Activated CD4-positive, alpha-beta T cell treated with anti-CD3 and anti-CD28 coated beads, Interleukin-2, amount 10 ng/mL, durations not matched to agents 24 days and 14 days (primary cell): Measurements from ENCODE around the gene WNT7B. TPM values are rescaled to one million over a fixed set of nuclear protein-coding genes. Genes with fewer than 3 reads are reported as not detected.
A peak's percentile ranks its signal among the peaks of the same experiment; 100 is the strongest.

Experiments
- DNase-seq: peaks from one replicate; pipeline ENCODE4 v3.0.0; 2022
- H3K27ac Mint-ChIP-seq: one replicate; pipeline ENCODE4 v1.8.0; 2022; ENCODE audit warnings: mild to moderate bottlenecking, mixed read lengths
- H3K27me3 Mint-ChIP-seq: one replicate; pipeline ENCODE4 v1.8.0; 2022; ENCODE audit warnings: mixed read lengths
- H3K36me3 Mint-ChIP-seq: one replicate; pipeline ENCODE4 v1.8.0; 2022; ENCODE audit warnings: low read depth, mild to moderate bottlenecking, mixed read lengths
- H3K4me1 Mint-ChIP-seq: one replicate; pipeline ENCODE4 v1.8.0; 2021; ENCODE audit warnings: mixed read lengths
- H3K4me3 Mint-ChIP-seq: one replicate; pipeline ENCODE4 v1.8.0; 2022; ENCODE audit warnings: mild to moderate bottlenecking, moderate library complexity, mixed read lengths
- H3K9me3 Mint-ChIP-seq: one replicate; pipeline ENCODE4 v1.8.0; 2021; ENCODE audit warnings: mixed read lengths
- intact Hi-C: fragments of 100-400 bp; cut with micrococcal nuclease; formaldehyde crosslinking; loops from one replicate; pipeline ENCODE4 v1.15.1; 2023
- total RNA-seq: library from RNA; stranded (reverse); gene quantifications from 2 replicates; pipeline ENCODE4 v1.2.3, GENCODE V29; 2022

WNT7B gene
- total RNA-seq, result not detected in 2 replicates

DNA sequence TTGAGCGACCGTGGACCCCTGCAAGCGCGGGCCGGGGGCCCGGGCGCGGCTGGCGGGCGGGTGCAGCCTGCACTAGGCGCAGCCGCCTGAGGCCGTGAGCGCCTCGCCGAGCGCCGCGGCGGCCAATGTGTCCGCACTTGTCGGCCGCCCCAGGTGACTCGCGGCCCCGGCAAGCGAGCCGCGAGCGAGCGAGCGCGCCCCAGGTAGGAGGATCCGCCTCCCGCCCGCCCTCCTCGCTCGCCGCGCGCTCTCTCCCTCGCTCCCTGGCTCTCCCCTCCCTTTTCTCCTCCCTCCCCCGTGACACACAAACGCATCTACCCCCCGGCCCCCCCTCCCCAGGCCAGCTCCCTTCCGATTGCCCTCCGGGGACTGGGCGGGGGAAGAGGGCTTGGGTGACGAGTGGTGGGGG lies at the start of gene WNT7B:
TSS of gene WNT7B (minus strand) at position 160 of the 409 bp plus-strand sequence. CDS start 408 bp downstream, outside the sequence.
- Mint-ChIP-seq H3K4me1 (no peaks in the 10 kb centered on the region), H3K27me3 (peaks cover 40% of the 10 kb centered on the region), H3K36me3 (no peaks in the 10 kb centered on the region), H3K9me3 (no peaks in the 10 kb centered on the region), H3K4me3 (peak within 1 kb of the TSS; percentile 34), H3K27ac (peak within 1 kb of the TSS; percentile 45)
- intact Hi-C loops, result no loop called here
- no peak for DNase-seq

DNA sequence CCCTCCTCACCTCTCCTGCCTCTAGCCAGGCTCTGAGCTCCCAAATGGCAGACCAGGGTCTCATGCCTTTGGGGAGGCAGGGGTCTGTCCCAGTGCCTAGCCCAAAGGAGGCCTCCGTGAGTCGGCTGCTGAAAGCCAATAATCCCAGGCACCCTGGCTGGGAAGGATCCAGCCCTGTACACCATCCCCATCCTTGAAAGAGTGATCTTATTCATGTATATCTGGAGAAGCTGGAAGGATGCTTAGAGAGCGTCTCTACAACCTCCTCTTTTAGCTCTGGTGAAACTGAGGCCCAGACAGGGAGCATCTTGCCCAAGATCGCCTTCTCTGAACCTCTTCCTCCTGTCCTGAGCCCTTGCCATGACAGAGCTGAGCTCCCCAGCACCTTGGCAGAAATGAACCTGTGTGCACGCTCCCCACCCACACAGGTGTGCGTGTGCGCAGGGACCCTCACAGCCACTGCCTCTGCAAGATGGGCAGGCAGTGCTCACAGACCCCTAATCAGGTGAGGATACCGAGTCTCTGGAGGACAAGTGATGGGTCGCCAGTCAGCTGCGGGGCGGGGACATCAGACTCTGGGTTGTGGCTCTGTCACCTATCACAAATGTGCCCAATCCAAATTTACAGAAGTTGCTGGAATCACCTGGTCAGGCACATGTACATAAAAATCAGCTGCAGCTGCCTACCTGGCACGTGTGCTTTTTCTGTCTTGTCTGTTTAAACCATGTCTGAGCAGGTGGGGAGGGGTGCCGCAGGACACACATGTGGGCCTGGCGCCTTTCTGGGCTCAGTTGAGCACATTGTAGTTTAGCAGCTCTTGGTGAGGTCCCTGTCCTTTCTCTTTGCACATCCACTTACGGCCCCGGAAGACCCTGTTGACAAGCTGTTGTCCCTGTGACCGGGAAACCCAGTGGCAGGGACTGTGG lies 49.3 kb upstream of the WNT7B start:
- H3K9me3 Mint-ChIP-seq, result no peaks in the 10 kb centered on the region
- H3K4me1 Mint-ChIP-seq, result peaks cover 4% of the 10 kb centered on the region
- no peak for DNase-seq

DNA sequence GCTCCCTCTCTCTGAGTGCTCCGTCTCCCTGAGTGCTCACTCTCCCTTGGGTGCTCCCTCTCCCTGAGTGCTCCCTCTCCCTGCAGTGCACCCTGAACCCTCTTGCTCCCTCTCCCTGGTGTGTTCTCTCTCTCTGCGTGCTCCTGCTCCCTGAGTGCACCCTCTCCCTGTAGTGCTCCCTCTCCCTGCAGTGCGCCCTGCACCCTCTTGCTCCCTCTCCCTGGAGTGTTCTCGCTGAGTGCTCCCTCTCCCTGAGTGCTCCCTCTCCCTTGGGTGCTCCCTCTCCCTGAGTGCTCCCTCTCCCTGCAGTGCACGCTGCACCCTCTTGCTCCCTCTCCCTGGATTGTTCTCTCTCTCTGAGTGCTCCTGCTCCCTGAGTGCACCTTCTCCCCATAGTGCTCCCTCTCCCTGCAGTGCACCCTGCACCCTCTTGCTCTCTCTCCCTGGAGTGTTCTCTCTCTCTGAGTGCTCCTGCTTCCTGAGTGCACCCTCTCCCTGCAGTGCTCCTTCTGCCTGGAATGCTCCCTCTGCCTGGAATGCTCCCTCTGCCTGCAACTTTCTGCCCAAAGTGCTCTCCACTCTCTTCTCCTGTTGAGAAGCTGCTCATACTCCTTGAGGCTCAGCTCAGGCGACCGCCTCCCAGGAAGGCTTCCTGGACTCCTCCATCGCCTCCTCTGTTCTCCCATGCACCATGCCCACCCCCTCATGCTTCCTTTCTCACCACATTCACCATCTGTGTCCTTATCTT lies 48.4 kb upstream of the WNT7B start:
- H3K27me3 Mint-ChIP-seq, result peaks cover 45% of the 10 kb centered on the region
- no peaks in the 10 kb centered on the region for H3K9me3 Mint-ChIP-seq
- DNase-seq, result no peak
- no peak overlapping the region for H3K27ac Mint-ChIP-seq
- H3K4me3 Mint-ChIP-seq, result no peak overlapping the region
- no peaks in the 10 kb centered on the region for H3K36me3 Mint-ChIP-seq
- peaks cover 4% of the 10 kb centered on the region for H3K4me1 Mint-ChIP-seq
- intact Hi-C loops, result no loop called here

More for the DNA sequence above, 49.3 kb upstream of the WNT7B start:
- intact Hi-C loops, result no loop called here
- H3K4me3 Mint-ChIP-seq, result peak overlapping the region; percentile 5
- H3K27ac Mint-ChIP-seq, result no peak overlapping the region
- peaks cover 43% of the 10 kb centered on the region for H3K27me3 Mint-ChIP-seq
- H3K36me3 Mint-ChIP-seq, result no peaks in the 10 kb centered on the region

DNA sequence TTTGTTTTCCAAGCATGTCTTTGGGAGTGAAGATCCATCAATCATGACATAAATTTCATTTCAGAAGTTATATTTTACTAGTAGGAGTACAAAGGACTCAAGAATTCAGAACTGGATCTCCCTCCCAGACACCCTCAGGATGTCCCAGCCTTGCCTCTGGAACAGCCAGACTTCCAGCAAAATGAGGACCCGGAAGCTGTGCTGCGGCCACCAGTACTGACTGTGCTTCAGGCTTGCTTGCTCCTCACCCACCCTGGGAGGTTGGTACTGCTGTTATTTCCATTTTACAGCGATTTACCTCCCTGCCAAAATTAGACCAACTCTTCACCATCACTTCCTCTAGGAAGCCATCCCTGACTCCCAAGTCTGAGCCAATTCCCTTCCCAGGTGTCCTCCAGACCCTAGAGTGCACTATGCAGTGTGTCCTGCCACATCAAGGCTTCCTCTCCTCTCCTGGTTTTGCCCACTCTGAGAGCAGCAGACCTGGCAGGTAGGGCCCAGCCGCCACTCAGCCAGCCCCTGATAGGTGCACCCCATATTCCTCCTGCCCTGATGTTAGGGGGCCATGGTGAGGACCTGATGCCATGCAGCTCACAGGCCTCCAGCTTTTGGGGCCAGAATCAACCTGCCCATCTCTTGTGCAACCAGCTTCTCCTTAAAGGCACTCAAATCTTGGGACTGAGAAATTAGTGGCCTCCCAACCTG lies 47.3 kb upstream of the WNT7B start:
- Mint-ChIP-seq H3K4me3 (no peak overlapping the region), H3K4me1 (peaks cover 4% of the 10 kb centered on the region), H3K27ac (no peak overlapping the region), H3K9me3 (no peaks in the 10 kb centered on the region), H3K36me3 (no peaks in the 10 kb centered on the region), H3K27me3 (peaks cover 42% of the 10 kb centered on the region)
- no peak for DNase-seq
- intact Hi-C loops, result no loop called here

DNA sequence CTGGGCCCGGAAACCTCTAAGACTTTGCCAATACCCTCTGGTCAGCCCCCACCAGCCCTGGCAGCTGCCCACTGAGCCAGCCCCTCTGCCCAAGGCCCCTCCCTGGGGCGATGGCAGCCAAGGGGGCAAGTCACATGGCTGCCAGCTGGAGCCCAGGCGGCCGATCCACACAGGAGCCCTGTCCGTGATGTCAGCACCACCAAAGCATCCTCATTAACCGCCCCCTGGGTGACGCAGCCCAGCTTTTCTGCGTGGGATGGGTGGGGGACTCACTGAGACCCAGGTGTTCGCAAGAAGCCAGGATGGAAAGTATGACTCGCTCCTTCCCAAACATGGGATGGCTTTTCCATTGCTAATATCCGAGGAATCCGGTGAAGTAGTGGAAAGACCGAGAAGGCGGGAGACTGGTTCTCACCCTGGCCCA lies 46.6 kb upstream of the WNT7B start:
- H3K4me1 Mint-ChIP-seq, result peaks cover 4% of the 10 kb centered on the region
- H3K27ac Mint-ChIP-seq, result no peak overlapping the region
- H3K27me3 Mint-ChIP-seq, result peaks cover 44% of the 10 kb centered on the region
- no peak for DNase-seq
- H3K4me3 Mint-ChIP-seq, result no peak overlapping the region
- no peaks in the 10 kb centered on the region for H3K9me3 Mint-ChIP-seq
- intact Hi-C loops, result no loop called here
- no peaks in the 10 kb centered on the region for H3K36me3 Mint-ChIP-seq

DNA sequence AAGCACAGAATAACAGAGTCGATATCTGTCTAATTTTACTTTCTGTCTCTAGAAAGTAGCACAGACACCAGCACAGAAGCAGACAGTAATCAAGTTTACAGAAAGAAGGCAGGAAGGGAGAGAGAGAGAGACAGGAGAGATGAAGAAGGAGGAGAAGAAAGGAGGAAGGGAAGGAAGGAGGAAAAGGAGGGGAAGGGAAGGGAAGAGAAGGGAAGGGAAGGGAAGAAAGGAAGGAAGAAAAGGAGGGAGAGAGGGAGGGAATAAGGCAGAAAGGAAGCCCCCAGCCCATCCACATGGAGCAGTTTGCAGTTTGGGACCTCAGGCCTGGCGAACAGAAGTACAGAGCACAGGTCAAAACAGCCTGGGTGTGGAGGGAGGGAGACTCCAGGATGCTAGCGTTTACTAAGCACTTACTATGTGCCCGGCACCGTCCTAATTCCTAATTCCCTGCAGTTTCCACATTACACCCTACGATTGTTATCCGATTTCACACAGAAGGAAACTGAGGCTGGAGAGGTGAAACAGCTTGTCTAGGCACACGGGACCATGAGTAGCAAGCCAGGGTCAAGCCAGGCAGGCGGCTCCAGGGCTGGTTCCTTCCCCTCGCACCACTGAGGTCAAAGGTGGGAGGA lies 46.0 kb upstream of the WNT7B start:
- Mint-ChIP-seq H3K4me1 (peaks cover 4% of the 10 kb centered on the region), H3K9me3 (no peaks in the 10 kb centered on the region), H3K4me3 (no peak overlapping the region), H3K36me3 (no peaks in the 10 kb centered on the region), H3K27me3 (peaks cover 39% of the 10 kb centered on the region), H3K27ac (no peak overlapping the region)
- DNase-seq, result no peak
- intact Hi-C loops, result no loop called here

DNA sequence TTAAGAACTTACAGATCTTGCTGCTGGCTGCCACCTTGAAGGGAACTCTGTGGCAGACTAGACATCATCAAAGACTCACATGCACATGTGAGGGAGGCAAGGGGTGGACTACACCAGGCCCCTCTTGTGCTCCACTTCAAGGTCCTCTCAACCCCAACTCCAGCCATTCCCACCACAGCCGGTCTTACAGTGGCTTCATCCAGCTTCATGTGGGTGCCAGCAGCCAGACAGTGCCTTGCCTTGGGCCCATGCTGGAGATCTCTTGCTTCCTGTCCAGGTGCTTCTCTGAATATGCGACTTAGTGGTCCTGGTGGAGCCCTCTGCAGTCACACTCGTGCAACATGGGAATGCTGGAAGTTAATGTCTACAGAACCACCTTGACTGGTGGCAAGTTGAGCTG lies 44.6 kb upstream of the WNT7B start:
- H3K4me3 Mint-ChIP-seq, result no peak overlapping the region
- H3K27ac Mint-ChIP-seq, result no peak overlapping the region
- H3K36me3 Mint-ChIP-seq, result no peaks in the 10 kb centered on the region
- no peaks in the 10 kb centered on the region for H3K9me3 Mint-ChIP-seq
- intact Hi-C loops, result no loop called here
- no peak for DNase-seq
- peaks cover under 1% of the 10 kb centered on the region for H3K4me1 Mint-ChIP-seq
- peaks cover 32% of the 10 kb centered on the region for H3K27me3 Mint-ChIP-seq

DNA sequence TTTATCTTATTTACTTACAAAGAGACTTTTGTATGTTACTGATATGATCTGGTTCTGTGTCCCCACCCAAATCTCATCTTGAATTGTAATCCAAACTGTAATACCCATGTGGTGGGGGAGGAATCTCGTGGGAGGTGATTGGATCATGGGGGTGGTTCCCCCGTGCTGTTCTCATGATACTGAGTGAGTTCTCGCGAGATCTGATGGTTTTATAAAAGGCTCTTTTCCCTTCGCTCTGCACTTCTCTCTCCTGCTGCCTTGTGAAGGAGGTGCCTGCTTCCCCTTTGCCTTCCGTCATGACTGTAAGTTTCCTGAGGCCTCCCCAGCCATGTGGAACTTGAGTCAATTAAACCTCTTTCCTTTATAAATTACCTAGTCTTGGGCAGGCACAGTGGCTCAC lies 42.4 kb upstream of the WNT7B start:
- H3K36me3 Mint-ChIP-seq, result no peaks in the 10 kb centered on the region
- no peaks in the 10 kb centered on the region for H3K9me3 Mint-ChIP-seq
- intact Hi-C loops, result no loop called here
- no peak overlapping the region for H3K27ac Mint-ChIP-seq
- no peak for DNase-seq
- no peak overlapping the region for H3K4me3 Mint-ChIP-seq
- H3K4me1 Mint-ChIP-seq, result no peaks in the 10 kb centered on the region
- peaks cover 13% of the 10 kb centered on the region for H3K27me3 Mint-ChIP-seq

DNA sequence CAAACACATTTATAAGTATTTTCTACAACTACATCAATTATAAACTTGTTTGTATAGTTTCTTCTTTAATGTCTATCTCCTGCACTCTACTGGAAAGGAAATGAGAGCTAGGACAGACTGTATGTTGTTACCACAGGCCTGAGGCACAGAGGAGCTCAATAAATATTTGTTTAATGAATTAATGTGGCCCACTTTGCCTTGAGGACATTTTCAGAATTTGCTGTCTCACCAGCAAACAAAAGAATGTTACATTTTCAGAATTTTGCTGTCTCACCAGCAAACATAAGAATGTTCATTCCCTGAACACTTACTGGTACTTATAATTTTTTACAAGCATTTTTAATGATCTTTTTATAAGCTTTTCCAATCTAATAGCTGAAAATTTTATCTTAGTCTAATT lies 41.9 kb upstream of the WNT7B start:
- intact Hi-C loops, result no loop called here

DNA sequence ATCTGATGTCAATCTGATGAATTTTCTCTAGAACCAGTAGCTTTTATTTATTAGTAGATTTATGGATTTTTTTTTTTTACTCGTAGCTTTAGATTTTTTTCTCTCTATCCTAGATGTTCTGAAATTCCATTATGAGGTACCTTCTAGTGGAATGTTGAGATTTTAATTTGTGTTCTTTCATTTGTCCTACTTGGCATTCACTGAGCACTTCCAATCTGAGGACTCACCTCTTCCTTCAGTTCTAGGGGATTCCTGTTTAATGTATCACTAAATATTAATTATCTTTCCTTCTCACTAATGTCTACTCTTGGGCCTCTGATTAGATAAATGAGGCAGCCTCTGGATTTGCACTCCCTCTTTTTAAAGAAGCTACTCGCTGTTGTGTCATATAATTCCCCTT lies 40.2 kb upstream of the WNT7B start:
- Mint-ChIP-seq H3K4me3 (no peak overlapping the region), H3K4me1 (peaks cover 7% of the 10 kb centered on the region), H3K9me3 (no peaks in the 10 kb centered on the region), H3K27ac (no peak overlapping the region), H3K27me3 (peaks cover 8% of the 10 kb centered on the region), H3K36me3 (no peaks in the 10 kb centered on the region)
- intact Hi-C loops, result no loop called here
- DNase-seq, result no peak

More for the DNA sequence above, 41.9 kb upstream of the WNT7B start:
- no peak for DNase-seq
- peaks cover 11% of the 10 kb centered on the region for H3K27me3 Mint-ChIP-seq
- H3K36me3 Mint-ChIP-seq, result no peaks in the 10 kb centered on the region
- H3K9me3 Mint-ChIP-seq, result no peaks in the 10 kb centered on the region
- peaks cover 2% of the 10 kb centered on the region for H3K4me1 Mint-ChIP-seq
- no peak overlapping the region for H3K27ac Mint-ChIP-seq
- no peak overlapping the region for H3K4me3 Mint-ChIP-seq

DNA sequence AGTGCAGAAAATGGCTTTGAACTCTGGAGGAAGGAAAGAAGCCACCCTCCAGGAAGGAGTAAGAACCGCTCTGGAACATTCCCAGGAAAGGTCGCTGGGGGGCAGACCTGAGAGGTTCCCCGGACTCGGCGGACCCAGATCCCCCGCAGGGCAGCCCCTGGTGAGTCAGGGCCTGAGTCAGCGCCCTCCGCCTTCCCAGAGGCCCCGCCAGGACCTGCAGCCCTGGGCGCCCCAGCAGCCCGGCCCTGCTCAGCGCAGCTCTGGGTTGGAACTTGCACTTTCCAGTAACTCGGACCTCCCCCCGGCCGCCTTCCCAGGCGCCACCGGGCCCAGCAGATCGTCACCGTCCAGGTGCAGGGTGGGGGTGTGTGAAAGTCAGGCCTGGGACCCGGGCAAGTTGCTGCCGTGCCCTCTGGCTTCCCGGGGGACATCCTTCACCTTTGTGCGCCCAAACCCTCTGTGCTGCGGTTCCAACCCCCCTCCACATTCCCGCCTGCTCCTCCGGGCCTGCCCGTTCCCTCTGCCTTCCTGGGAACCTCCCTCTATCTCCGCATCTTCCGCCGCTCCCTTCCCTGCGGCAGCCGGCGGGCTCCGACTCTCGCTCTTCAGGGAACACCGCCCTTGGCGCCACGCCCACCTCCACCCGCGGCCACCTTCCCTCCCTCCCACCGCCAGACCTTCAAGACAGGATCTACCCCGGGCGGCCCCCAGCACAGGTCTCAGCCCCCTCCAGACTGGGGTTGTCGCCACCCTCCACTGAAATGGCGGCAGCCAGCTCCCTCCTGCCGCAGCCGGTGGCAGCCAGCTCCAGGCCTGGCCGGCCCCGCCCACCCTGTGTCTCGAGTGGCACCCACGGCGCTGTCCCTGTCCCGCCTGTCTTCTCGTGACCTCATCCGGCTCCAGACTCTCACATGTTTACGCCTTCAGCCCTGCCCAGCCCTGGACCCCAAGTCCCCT lies 36.8 kb upstream of the WNT7B start:
- Mint-ChIP-seq H3K4me3 (peak overlapping the region; percentile 83), H3K27ac (peak overlapping the region; percentile 82), H3K36me3 (no peaks in the 10 kb centered on the region), H3K9me3 (no peaks in the 10 kb centered on the region), H3K4me1 (peaks cover 7% of the 10 kb centered on the region), H3K27me3 (peaks cover 4% of the 10 kb centered on the region)
- intact Hi-C loops, result loop anchor here (1.0 kb wide), 3 partner anchors 23 to 59 kb away; no protein-coding TSS in a partner anchor
- DNase-seq, result peak; percentile 91

DNA sequence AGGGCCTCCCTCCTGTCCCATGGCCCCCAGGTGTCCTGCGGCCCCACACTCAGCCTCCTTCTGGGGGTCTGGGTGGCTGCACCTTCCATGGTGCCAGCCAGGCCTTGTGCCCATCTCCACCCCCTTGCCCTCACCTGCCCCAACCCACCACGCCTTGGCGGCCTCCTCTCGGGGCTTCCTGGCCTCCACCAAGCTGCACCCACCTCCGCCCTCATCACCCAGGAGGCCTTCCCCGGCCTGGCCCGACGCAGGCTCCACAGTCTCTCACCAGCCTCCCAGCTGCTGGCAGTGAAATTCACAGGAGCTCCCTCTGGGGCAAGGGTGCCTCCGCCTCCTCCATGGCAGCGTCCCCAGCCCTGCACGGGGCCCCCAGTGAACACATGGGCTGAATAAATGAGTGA lies 35.9 kb upstream of the WNT7B start:
- H3K36me3 Mint-ChIP-seq, result no peaks in the 10 kb centered on the region
- intact Hi-C loops, result loop anchor here (1.0 kb wide), 3 partner anchors 23 to 59 kb away; no protein-coding TSS in a partner anchor
- peak overlapping the region; percentile 83 for H3K4me3 Mint-ChIP-seq
- H3K9me3 Mint-ChIP-seq, result no peaks in the 10 kb centered on the region
- peak overlapping the region; percentile 82 for H3K27ac Mint-ChIP-seq
- H3K27me3 Mint-ChIP-seq, result peaks cover 2% of the 10 kb centered on the region
- no peak for DNase-seq
- peaks cover 7% of the 10 kb centered on the region for H3K4me1 Mint-ChIP-seq
